Urothelium cell line (cell line): ENCODE data around the gene ISCA2.

Source experiments
- DNase-seq: peaks from one replicate; pipeline ENCODE4 v3.0.0; 2011; ENCODE audit warnings: low spot score, mixed read lengths
- FAIRE-seq: peaks from 2 replicates; lab custom pipeline; 2011; peaks lifted over from hg19 to GRCh38; lab: Jason Lieb, UNC

ISCA2 gene

GRCh38 chr14:74507085-74507484 lies 13.5 kb downstream of the ISCA2 start:
- FAIRE-seq (no peak), DNase-seq (no peak)

- no peak for FAIRE-seq
- DNase-seq, result no peak
Measured at GRCh38 chr14:74507840-74508239, 14.3 kb downstream of the ISCA2 start.

- no peak for DNase-seq
- FAIRE-seq, result peak; percentile 35
Measured at GRCh38 chr14:74508292-74508731, 14.7 kb downstream of the ISCA2 start.

GRCh38 chr14:74508844-74509428 lies 15.4 kb downstream of the ISCA2 start:
- no peak for FAIRE-seq
- no peak for DNase-seq

- peak; percentile 62 for FAIRE-seq
Measured at GRCh38 chr14:74509587-74510222, 16.1 kb downstream of the ISCA2 start.

GRCh38 chr14:74510223-74510931 lies 16.8 kb downstream of the ISCA2 start:
- DNase-seq (no peak), FAIRE-seq (no peak)

More at GRCh38 chr14:74509587-74510222, 16.1 kb downstream of the ISCA2 start:
- no peak for DNase-seq

GRCh38 chr14:74510959-74511409 lies 17.4 kb downstream of the ISCA2 start:
- FAIRE-seq (no peak), DNase-seq (no peak)

GRCh38 chr14:74511966-74512830 lies 18.6 kb downstream of the ISCA2 start:
- FAIRE-seq, result no peak
- DNase-seq, result no peak

GRCh38 chr14:74514471-74514941 lies 20.9 kb downstream of the ISCA2 start:
- no peak for DNase-seq
- FAIRE-seq, result no peak

GRCh38 chr14:74515891-74516412 lies 22.4 kb downstream of the ISCA2 start:
- FAIRE-seq (no peak), DNase-seq (no peak)

GRCh38 chr14:74516451-74517160 lies 23.0 kb downstream of the ISCA2 start:
- FAIRE-seq (no peak), DNase-seq (peak; percentile 50)

- DNase-seq, result no peak
- FAIRE-seq, result no peak
Measured at GRCh38 chr14:74517731-74518130, 24.2 kb downstream of the ISCA2 start.

GRCh38 chr14:74518221-74518620 lies 24.7 kb downstream of the ISCA2 start:
- FAIRE-seq, result no peak

GRCh38 chr14:74519316-74520074 lies 25.9 kb downstream of the ISCA2 start:
- DNase-seq, result no peak
- no peak for FAIRE-seq

More at GRCh38 chr14:74518221-74518620, 24.7 kb downstream of the ISCA2 start:
- DNase-seq, result no peak

- no peak for DNase-seq
- FAIRE-seq, result no peak
Measured at GRCh38 chr14:74521756-74522155, 28.2 kb downstream of the ISCA2 start.

GRCh38 chr14:74522740-74523139 lies 29.2 kb downstream of the ISCA2 start:
- FAIRE-seq (no peak), DNase-seq (no peak)

GRCh38 chr14:74524076-74524811 lies 30.7 kb downstream of the ISCA2 start:
- FAIRE-seq (peak; percentile 56), DNase-seq (peak; percentile 66)

- FAIRE-seq, result peak; percentile 74
- DNase-seq, result no peak
Measured at GRCh38 chr14:74524812-74525135, 31.2 kb downstream of the ISCA2 start.
